Loucy (cell line): Measurements from ENCODE around the gene FMNL2.

Source experiments
- H2AFZ ChIP-seq: fragments of 200-600 bp; sonication (generic); 2 replicates; pipeline ENCODE4 v1.6.0; 2016; ENCODE audit warnings: antibody characterized with exemption, mild to moderate bottlenecking, low read length, moderate library complexity
- H3F3A ChIP-seq: fragments of 200-600 bp; 2 replicates; pipeline ENCODE4 v1.6.0; 2016; ENCODE audit warnings: antibody characterized with exemption, low read depth, mild to moderate bottlenecking
- H3K27me3 ChIP-seq: fragments of 200-600 bp; sonication (generic); 2 replicates; pipeline ENCODE4 v1.6.1; 2014; ENCODE audit warnings: low read length, mild to moderate bottlenecking; ENCODE audit not compliant: insufficient read depth, poor library complexity, severe bottlenecking
- H3K36me3 ChIP-seq: fragments of 200-600 bp; sonication (generic); 2 replicates; pipeline ENCODE4 v1.6.1; 2016; ENCODE audit warnings: low read length; ENCODE audit not compliant: insufficient read depth
- H3K4me1 ChIP-seq: fragments of 200-600 bp; sonication (generic); 2 replicates; pipeline ENCODE4 v1.5.1; 2014; ENCODE audit warnings: low read length, mild to moderate bottlenecking; ENCODE audit not compliant: insufficient read depth, poor library complexity, severe bottlenecking
- H3K4me2 ChIP-seq: fragments of 200-600 bp; sonication (generic); 2 replicates; pipeline ENCODE4 v1.6.0; 2014; ENCODE audit warnings: antibody characterized with exemption, low read length, low read depth, mild to moderate bottlenecking; ENCODE audit not compliant: poor library complexity, severe bottlenecking
- H3K4me3 ChIP-seq: fragments of 200-600 bp; sonication (generic); 2 replicates; pipeline ENCODE4 v1.5.1; 2014; ENCODE audit warnings: low read length, mild to moderate bottlenecking, mixed read lengths; ENCODE audit not compliant: poor library complexity, severe bottlenecking
- H3K79me2 ChIP-seq: fragments of 200-600 bp; sonication (generic); 2 replicates; pipeline ENCODE4 v1.6.1; 2014; ENCODE audit warnings: low read length; ENCODE audit not compliant: insufficient read depth
- H3K9ac ChIP-seq: fragments of 200-600 bp; sonication (generic); 2 replicates; pipeline ENCODE4 v1.6.0; 2014; ENCODE audit warnings: mild to moderate bottlenecking, low read depth, low read length, moderate library complexity; ENCODE audit not compliant: poor library complexity, severe bottlenecking
- H3K9me2 ChIP-seq: fragments of 200-600 bp; sonication (generic); replicated peaks from 2 replicates; pipeline ENCODE4 v1.6.1; 2016; ENCODE audit warnings: low read depth, low read length, mixed read lengths
- H3K9me3 ChIP-seq: fragments of 200-600 bp; sonication (generic); 2 replicates; pipeline ENCODE4 v1.6.1; 2014; ENCODE audit warnings: mild to moderate bottlenecking, antibody characterized with exemption, low read length, low read depth; ENCODE audit not compliant: insufficient read depth
- H4K20me1 ChIP-seq: fragments of 200-600 bp; sonication (generic); 2 replicates; pipeline ENCODE4 v1.6.0; 2014; ENCODE audit warnings: antibody characterized with exemption, low read length, mild to moderate bottlenecking; ENCODE audit not compliant: insufficient read depth, poor library complexity, severe bottlenecking
- CTCF ChIP-seq: fragments of 200-600 bp; sonication (generic); conservative IDR thresholded peaks from 2 replicates; pipeline ENCODE4 v1.5.1; 2014; ENCODE audit warnings: mild to moderate bottlenecking, antibody characterized with exemption, low read length
- EZH2phosphoT487 ChIP-seq: fragments of 200-600 bp; IDR thresholded peaks from 2 replicates; pipeline ENCODE4 v1.6.1; 2018; ENCODE audit warnings: antibody characterized with exemption, mild to moderate bottlenecking, moderate library complexity, borderline replicate concordance

Gene FMNL2

GRCh38 chr2:152546230-152546837, 211.4 kb downstream of the FMNL2 start:
- H3K4me2 ChIP-seq, result no peak overlapping the region

GRCh38 chr2:152548111-152548875, 213.3 kb downstream of the FMNL2 start:
- Histone ChIP-seq H3K36me3 (no peaks in the 10 kb centered on the region), H3K9me2 (no peaks in the 10 kb centered on the region), H3K79me2 (no peaks in the 10 kb centered on the region), H3K9me3 (no peaks in the 10 kb centered on the region), H3K4me3 (no peak overlapping the region), H3K27me3 (no peaks in the 10 kb centered on the region), H3K4me2 (no peak overlapping the region), H3K4me1 (no peaks in the 10 kb centered on the region), H3K9ac (no peak overlapping the region), H4K20me1 (no peaks in the 10 kb centered on the region), H2AFZ (no peak overlapping the region), H3F3A (no peaks in the 10 kb centered on the region)
- TF ChIP-seq EZH2phosphoT487, result no peak
- TF ChIP-seq CTCF, result no peak

More at GRCh38 chr2:152546230-152546837, 211.4 kb downstream of the FMNL2 start:
- H3K27me3 ChIP-seq, result no peaks in the 10 kb centered on the region
- no peaks in the 10 kb centered on the region for H3K9me2 ChIP-seq
- no peaks in the 10 kb centered on the region for H4K20me1 ChIP-seq
- TF ChIP-seq CTCF (no peak), EZH2phosphoT487 (no peak)
- H2AFZ ChIP-seq, result no peak overlapping the region
- H3K9ac ChIP-seq, result no peak overlapping the region
- H3K9me3 ChIP-seq, result no peaks in the 10 kb centered on the region
- no peaks in the 10 kb centered on the region for H3K4me1 ChIP-seq
- H3F3A ChIP-seq, result no peaks in the 10 kb centered on the region
- H3K79me2 ChIP-seq, result no peaks in the 10 kb centered on the region
- no peak overlapping the region for H3K4me3 ChIP-seq
- no peaks in the 10 kb centered on the region for H3K36me3 ChIP-seq

- Histone ChIP-seq H3K4me3 (no peak overlapping the region), H2AFZ (no peak overlapping the region), H3K36me3 (no peaks in the 10 kb centered on the region), H3F3A (no peaks in the 10 kb centered on the region), H3K4me2 (no peak overlapping the region), H3K9ac (no peak overlapping the region), H3K9me2 (no peaks in the 10 kb centered on the region), H3K9me3 (no peaks in the 10 kb centered on the region), H3K79me2 (no peaks in the 10 kb centered on the region), H3K4me1 (no peaks in the 10 kb centered on the region), H3K27me3 (no peaks in the 10 kb centered on the region), H4K20me1 (no peaks in the 10 kb centered on the region)
- TF ChIP-seq CTCF (no peak), EZH2phosphoT487 (no peak)
These were observed 214.0 kb downstream of the FMNL2 start for GRCh38 chr2:152548996-152549395.
